Chondrocyte (in vitro differentiated cells): ENCODE results near the gene TRPM6. TPM values are rescaled to one million over a fixed set of nuclear protein-coding genes. Genes with fewer than 3 reads are reported as not detected.
"Not testable (repeated sequence)": the region's sequence is repeated elsewhere in the genome, so short reads cannot be mapped to it uniquely, and the experiment has no call there.

Experiments used
- DNase-seq: peaks from one replicate; pipeline ENCODE4 v3.0.0; 2021; ENCODE audit warnings: mixed read lengths, low spot score
- H3K27ac Mint-ChIP-seq: one replicate; pipeline ENCODE4 v1.8.0; 2021; ENCODE audit warnings: mild to moderate bottlenecking, moderate library complexity, mixed read lengths; ENCODE audit not compliant: unreplicated experiment
- H3K27me3 Mint-ChIP-seq: 2 replicates; pipeline ENCODE4 v1.8.0; 2021; ENCODE audit warnings: low read depth, mixed read lengths
- H3K36me3 Mint-ChIP-seq: 2 replicates; pipeline ENCODE4 v1.8.0; 2021; ENCODE audit warnings: low read depth, mixed read lengths
- H3K4me1 Mint-ChIP-seq: 2 replicates; pipeline ENCODE4 v1.8.0; 2021; ENCODE audit warnings: low read depth, mild to moderate bottlenecking, mixed read lengths
- H3K4me3 Mint-ChIP-seq: one replicate; pipeline ENCODE4 v1.8.0; 2021; ENCODE audit warnings: mild to moderate bottlenecking, moderate library complexity, mixed read lengths; ENCODE audit not compliant: unreplicated experiment
- H3K9me3 Mint-ChIP-seq: 2 replicates; pipeline ENCODE4 v1.8.0; 2021; ENCODE audit warnings: low read depth, mixed read lengths
- total RNA-seq: library from RNA; stranded (reverse); gene quantifications from 3 replicates; pipeline ENCODE4 v1.2.1, GENCODE V29; 2021
- TF ChIP-seq, protein P1 (sequence below): fragments of 200-600 bp; sonication (generic); IDR thresholded peaks from 2 replicates; pipeline ENCODE4 v1.5.0; 2021; ENCODE audit warnings: antibody characterized with exemption, mild to moderate bottlenecking, moderate library complexity

Gene TRPM6
- total RNA-seq, 1 donor from 2014 or later: 0.02 TPM

DNA sequence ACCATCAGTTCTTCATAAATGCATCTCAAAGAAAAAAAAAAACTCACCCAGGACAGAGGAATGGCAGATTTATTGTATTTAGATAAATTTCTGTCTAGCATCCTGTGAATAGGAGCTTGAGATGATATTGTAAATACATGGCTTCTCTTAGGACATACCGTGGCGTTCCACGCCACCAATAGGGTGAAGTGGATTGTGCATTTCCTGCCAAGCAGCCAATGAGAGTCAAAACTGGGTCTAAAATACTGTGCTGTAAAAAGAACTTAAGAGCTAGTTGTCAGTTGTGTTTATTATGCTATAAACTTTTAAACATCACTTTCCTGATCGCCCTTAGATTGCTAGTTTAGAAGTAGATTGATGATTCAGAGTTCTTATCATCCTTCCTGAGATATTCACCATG is 20.9 kb upstream of the TRPM6 start:
- Mint-ChIP-seq H3K27me3 (peaks cover 6% of the 10 kb centered on the region), H3K36me3 (no peaks in the 10 kb centered on the region), H3K4me1 (no peaks in the 10 kb centered on the region), H3K4me3 (no peak overlapping the region), H3K27ac (no peak overlapping the region), H3K9me3 (peaks cover 6% of the 10 kb centered on the region)
- TF ChIP-seq, protein P1, sequence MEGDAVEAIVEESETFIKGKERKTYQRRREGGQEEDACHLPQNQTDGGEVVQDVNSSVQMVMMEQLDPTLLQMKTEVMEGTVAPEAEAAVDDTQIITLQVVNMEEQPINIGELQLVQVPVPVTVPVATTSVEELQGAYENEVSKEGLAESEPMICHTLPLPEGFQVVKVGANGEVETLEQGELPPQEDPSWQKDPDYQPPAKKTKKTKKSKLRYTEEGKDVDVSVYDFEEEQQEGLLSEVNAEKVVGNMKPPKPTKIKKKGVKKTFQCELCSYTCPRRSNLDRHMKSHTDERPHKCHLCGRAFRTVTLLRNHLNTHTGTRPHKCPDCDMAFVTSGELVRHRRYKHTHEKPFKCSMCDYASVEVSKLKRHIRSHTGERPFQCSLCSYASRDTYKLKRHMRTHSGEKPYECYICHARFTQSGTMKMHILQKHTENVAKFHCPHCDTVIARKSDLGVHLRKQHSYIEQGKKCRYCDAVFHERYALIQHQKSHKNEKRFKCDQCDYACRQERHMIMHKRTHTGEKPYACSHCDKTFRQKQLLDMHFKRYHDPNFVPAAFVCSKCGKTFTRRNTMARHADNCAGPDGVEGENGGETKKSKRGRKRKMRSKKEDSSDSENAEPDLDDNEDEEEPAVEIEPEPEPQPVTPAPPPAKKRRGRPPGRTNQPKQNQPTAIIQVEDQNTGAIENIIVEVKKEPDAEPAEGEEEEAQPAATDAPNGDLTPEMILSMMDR: no peak
- no peak for DNase-seq

DNA sequence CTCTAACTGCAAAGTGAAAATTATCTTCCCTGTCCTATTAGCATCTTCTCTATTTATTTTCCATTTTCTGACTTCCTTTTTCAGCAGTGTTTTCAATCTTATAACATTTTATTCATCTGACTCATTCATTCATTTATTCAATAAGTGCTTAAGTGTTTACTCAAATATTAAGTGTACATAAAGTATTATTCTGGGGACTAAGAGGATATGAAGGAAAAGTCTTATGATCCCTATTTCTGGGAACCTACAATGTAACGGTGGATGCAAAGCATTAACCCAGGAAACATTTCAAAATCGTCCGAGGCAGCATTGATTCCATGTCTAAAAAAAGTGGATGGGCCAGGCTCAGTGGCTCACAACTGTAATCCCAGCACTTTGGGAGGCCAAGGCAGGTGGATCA is 19.4 kb upstream of the TRPM6 start:
- peaks cover 7% of the 10 kb centered on the region for H3K27me3 Mint-ChIP-seq
- peaks cover 5% of the 10 kb centered on the region for H3K9me3 Mint-ChIP-seq
- no peaks in the 10 kb centered on the region for H3K4me1 Mint-ChIP-seq
- no peak for DNase-seq
- H3K36me3 Mint-ChIP-seq: no peaks in the 10 kb centered on the region
- TF ChIP-seq, protein P1: no peak
- no peak overlapping the region for H3K27ac Mint-ChIP-seq
- H3K4me3 Mint-ChIP-seq: no peak overlapping the region

DNA sequence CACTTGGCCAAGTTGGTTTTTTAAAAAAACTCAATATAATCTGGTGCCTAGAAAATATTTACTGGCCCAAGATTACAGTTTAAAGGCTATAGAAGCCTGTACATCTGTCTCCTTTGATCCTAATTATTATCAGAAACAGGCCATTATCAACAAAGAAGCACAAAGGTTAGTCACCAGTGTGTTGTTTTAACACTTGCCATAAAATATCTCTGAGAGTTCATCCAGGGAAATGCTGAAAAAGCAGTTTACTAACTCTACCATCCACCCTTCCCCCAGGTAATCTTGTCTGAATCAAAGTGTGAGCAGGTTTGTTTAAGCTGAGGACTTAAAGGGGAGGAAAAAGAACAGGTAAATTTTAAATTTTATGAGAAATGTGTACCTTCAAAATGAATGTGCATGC is 13.3 kb upstream of the TRPM6 start:
- Mint-ChIP-seq H3K9me3 (no peaks in the 10 kb centered on the region), H3K4me1 (no peaks in the 10 kb centered on the region), H3K36me3 (no peaks in the 10 kb centered on the region), H3K4me3 (no peak overlapping the region), H3K27me3 (peaks cover 13% of the 10 kb centered on the region), H3K27ac (no peak overlapping the region)
- TF ChIP-seq, protein P1: no peak
- DNase-seq: no peak

DNA sequence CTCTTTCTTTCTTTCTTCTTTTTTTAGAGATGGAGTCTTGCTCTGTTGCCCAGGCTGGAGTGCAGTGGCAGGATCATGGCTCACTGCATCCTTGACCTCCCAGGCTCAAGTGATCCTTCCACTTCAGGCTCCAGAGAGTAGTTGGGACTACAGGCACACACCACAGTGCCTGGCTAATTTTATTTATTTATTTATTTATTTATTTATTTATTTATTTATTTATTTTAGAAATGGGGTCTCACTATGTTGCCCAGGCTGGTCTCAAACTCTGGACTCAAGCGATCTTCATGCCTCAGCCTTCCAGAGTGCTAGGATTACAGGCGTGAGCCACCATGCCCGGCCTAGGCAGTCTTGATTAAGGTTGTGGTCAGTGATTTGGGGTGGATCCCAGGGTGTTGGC is 728 bp upstream of the TRPM6 start:
- H3K9me3 Mint-ChIP-seq, H3K27ac Mint-ChIP-seq, H3K36me3 Mint-ChIP-seq, DNase-seq: not testable (repeated sequence)
- Mint-ChIP-seq H3K4me1 (peaks cover 12% of the 10 kb centered on the region), H3K27me3 (peaks cover 18% of the 10 kb centered on the region), H3K4me3 (peak overlapping the region; percentile 41)

DNA sequence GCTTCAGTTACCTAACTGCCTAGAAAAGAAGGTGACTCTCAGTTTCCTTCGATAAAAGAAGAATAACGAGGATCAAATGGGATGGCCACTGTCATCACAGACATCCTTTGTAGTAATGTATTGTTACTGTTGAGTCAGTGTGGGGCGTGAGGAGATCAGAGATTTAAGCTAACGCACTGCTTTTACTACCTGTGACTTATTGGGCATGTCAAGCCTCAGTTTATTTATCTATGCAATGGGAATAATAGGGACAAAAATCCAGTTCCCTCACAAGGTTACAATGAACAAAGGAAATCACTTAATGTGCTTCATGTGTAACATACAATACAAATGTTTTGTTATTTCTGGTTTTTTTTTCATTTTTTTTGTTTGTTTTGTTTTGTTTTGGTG is 255 bp upstream of the TRPM6 start:
- TF ChIP-seq, protein P1: no peak
- Mint-ChIP-seq H3K36me3 (no peaks in the 10 kb centered on the region), H3K9me3 (peaks cover 7% of the 10 kb centered on the region), H3K4me1 (peaks cover 12% of the 10 kb centered on the region), H3K27me3 (peaks cover 21% of the 10 kb centered on the region), H3K27ac (no peak overlapping the region), H3K4me3 (peak overlapping the region; percentile 82)
- DNase-seq: no peak

DNA sequence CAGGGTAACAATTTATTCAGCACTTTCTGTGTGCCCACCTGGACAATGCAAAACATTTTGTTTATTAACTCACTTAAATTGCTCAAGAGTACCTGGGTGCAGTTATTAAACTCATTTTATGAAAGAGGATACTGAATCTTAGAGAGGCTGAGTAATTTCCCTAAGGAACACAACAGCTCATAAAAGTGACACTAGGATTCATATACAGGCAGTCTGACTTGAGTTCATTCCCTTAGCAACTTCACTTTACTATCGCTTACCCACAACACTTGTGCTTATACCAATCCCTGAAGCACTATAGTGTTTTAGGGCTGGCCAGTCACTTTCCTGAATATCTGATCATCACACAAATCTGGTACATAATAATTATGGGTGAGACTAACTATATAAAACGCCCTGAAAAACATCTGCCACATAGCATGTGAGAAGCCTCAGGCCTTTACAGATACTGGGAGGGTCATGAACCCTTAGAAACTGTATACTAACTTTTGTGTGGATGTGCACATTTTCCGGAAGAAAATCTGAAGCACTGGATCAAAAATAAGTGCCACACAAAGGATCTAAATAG is 11.3 kb downstream of the TRPM6 start:
- Mint-ChIP-seq H3K27ac (no peak overlapping the region), H3K4me1 (no peaks in the 10 kb centered on the region), H3K27me3 (peaks cover 9% of the 10 kb centered on the region)

More for the DNA sequence above, 11.3 kb downstream of the TRPM6 start:
- DNase-seq: no peak
- H3K9me3 Mint-ChIP-seq: peaks cover 22% of the 10 kb centered on the region
- peaks cover 2% of the 10 kb centered on the region for H3K36me3 Mint-ChIP-seq
- TF ChIP-seq, protein P1: no peak
- H3K4me3 Mint-ChIP-seq: no peak overlapping the region
